DND-41 (cell line): Measurements from ENCODE around the gene PI4KB.
"Not testable (repeated sequence)": the region's sequence is repeated elsewhere in the genome, so short reads cannot be mapped to it uniquely, and the experiment has no call there.

ENCODE experiments used
- ATAC-seq: fragments of 200-7000 bp; cut with Tn5 transposase; 3 replicates; pipeline ENCODE4 v1.9.1; 2021; ENCODE audit warnings: low read depth; ENCODE audit not compliant: insufficient read depth
- DNase-seq: peaks from one replicate; pipeline ENCODE4 v3.0.0-alpha.2; 2020
- H2AFZ ChIP-seq: 2 replicates; pipeline ENCODE4 v1.6.0; 2012; ENCODE audit warnings: low read depth, low read length
- H3K27ac ChIP-seq: 2 replicates; pipeline ENCODE4 v1.5.1; 2012; ENCODE audit warnings: low read length, inconsistent platforms
- H3K27me3 ChIP-seq: fragments of 200-600 bp; sonication (generic); 2 replicates; pipeline ENCODE4 v1.6.0; 2012; ENCODE audit warnings: low read length, mild to moderate bottlenecking, inconsistent platforms; ENCODE audit not compliant: insufficient read depth, poor library complexity
- H3K36me3 ChIP-seq: 2 replicates; pipeline ENCODE4 v1.5.1; 2012; ENCODE audit warnings: low read length, inconsistent platforms; ENCODE audit not compliant: insufficient read depth
- H3K4me1 ChIP-seq: 2 replicates; pipeline ENCODE4 v1.5.1; 2012; ENCODE audit warnings: mild to moderate bottlenecking, low read length; ENCODE audit not compliant: insufficient read depth
- H3K4me2 ChIP-seq: 2 replicates; pipeline ENCODE4 v1.6.0; 2012; ENCODE audit warnings: mild to moderate bottlenecking, moderate library complexity, low read length, inconsistent platforms; ENCODE audit not compliant: insufficient read depth
- H3K4me3 ChIP-seq, 2 experiments: fragments of 200-600 bp in 1 of 2; shearing (Covaris generic) in 1 of 2; 2 replicates each; pipeline ENCODE4 v1.5.1; 2012 to 2016; ENCODE audit warnings: inconsistent platforms in 2 of 2, low read length in 2 of 2, mild to moderate bottlenecking in 2 of 2, low read depth in 1 of 2, moderate library complexity in 1 of 2
- H3K79me2 ChIP-seq: 2 replicates; pipeline ENCODE4 v1.6.0; 2012; ENCODE audit warnings: low read length, inconsistent platforms; ENCODE audit not compliant: insufficient read depth
- H3K9ac ChIP-seq: 2 replicates; pipeline ENCODE4 v1.6.0; 2012; ENCODE audit warnings: low read depth, mild to moderate bottlenecking, inconsistent platforms, low read length, moderate library complexity
- H3K9me3 ChIP-seq: 2 replicates; pipeline ENCODE4 v1.5.1; 2012; ENCODE audit warnings: low read length, moderate library complexity, mild to moderate bottlenecking, inconsistent platforms; ENCODE audit not compliant: insufficient read depth, severe bottlenecking
- H4K20me1 ChIP-seq: 2 replicates; pipeline ENCODE4 v1.6.0; 2012; ENCODE audit warnings: low read length; ENCODE audit not compliant: insufficient read depth
- EZH2 ChIP-seq: IDR thresholded peaks from 3 replicates; pipeline ENCODE4 v1.6.1; 2012; ENCODE audit warnings: borderline replicate concordance, low read depth, mild to moderate bottlenecking, moderate library complexity, low read length, inconsistent platforms; ENCODE audit not compliant: severe bottlenecking
- TF ChIP-seq, protein P1 (sequence below): IDR thresholded peaks from 2 replicates; pipeline ENCODE4 v1.5.1; 2012; ENCODE audit warnings: borderline replicate concordance, low read length, moderate library complexity, mild to moderate bottlenecking; ENCODE audit not compliant: poor library complexity, severe bottlenecking; ENCODE audit errors: extremely low read depth

PI4KB gene

DNA sequence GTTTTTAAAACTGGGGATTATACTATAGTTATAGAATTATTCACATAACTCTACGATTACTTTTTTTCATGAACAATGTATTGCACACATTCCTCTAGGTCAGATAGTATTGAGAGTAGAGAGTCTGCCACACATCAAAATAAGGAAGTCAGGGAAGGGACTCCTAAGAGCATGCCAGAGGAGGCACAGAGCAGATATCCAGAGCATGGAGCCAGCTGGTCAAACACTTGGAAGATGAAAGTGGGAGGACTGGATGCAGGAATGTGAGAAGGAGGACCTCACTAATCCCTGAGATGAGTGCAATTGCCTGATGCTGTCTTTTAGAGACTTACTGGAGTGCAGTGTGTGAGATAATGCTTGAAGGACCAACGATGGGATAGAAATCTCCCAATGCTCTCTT lies 29.5 kb upstream of the PI4KB start:
- Histone ChIP-seq H4K20me1 (no peaks in the 10 kb centered on the region), H3K4me3 (no peak overlapping the region), H2AFZ (0 out of 2 replicates have a peak overlapping the region, but pooled peaks have one; percentile 33), H3K4me2 (no peak overlapping the region), H3K9ac (no peak overlapping the region), H3K79me2 (no peaks in the 10 kb centered on the region), H3K9me3 (peaks cover 8% of the 10 kb centered on the region), H3K27me3 (no peaks in the 10 kb centered on the region), H3K4me1 (no peaks in the 10 kb centered on the region), H3K36me3 (no peaks in the 10 kb centered on the region), H3K27ac (no peak overlapping the region)
- no peak for ATAC-seq
- DNase-seq = no peak
- TF ChIP-seq, protein P1, sequence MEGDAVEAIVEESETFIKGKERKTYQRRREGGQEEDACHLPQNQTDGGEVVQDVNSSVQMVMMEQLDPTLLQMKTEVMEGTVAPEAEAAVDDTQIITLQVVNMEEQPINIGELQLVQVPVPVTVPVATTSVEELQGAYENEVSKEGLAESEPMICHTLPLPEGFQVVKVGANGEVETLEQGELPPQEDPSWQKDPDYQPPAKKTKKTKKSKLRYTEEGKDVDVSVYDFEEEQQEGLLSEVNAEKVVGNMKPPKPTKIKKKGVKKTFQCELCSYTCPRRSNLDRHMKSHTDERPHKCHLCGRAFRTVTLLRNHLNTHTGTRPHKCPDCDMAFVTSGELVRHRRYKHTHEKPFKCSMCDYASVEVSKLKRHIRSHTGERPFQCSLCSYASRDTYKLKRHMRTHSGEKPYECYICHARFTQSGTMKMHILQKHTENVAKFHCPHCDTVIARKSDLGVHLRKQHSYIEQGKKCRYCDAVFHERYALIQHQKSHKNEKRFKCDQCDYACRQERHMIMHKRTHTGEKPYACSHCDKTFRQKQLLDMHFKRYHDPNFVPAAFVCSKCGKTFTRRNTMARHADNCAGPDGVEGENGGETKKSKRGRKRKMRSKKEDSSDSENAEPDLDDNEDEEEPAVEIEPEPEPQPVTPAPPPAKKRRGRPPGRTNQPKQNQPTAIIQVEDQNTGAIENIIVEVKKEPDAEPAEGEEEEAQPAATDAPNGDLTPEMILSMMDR = no peak
- TF ChIP-seq EZH2 = no peak

DNA sequence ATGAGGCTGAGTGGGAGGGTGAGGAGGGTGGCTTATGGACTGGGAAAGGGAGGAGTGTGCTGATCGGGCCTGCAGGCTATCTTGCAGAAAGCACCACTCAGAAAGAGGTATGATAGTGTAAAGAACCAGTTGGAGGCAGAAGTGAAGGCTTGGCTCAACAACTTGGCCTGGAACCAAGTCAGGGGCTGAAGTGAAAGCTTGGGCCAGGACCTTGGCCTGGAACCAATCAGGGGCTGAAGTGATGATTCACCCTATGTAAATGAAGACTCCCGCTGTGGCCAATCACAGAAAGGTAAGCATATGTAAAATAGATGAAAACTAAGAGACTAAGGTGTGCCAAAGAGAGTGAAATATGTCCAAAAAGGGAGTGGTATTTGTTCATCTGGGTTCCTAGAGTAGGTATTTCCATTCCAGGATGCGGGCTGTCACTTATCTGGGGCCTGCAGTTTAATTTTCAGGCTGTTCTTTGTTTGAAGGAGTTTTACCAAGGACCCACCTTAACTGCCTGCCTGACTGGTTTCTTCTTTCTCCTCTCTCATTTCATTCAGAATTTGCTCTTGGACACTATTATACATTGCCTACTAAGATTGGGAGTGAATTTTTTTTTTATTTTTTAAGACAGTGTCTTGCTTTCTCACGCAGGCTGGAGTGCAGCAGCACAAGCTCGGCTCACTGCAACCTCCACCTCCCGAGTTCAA lies 25.0 kb upstream of the PI4KB start:
- no peak for TF ChIP-seq EZH2
- TF ChIP-seq, protein P1 = no peak
- H3K4me2 ChIP-seq = no peak overlapping the region
- H3K27ac ChIP-seq = no peak overlapping the region
- H3K9ac ChIP-seq = no peak overlapping the region
- no peaks in the 10 kb centered on the region for H3K27me3 ChIP-seq
- no peak for DNase-seq
- no peak overlapping the region for H2AFZ ChIP-seq
- H3K36me3 ChIP-seq = no peaks in the 10 kb centered on the region
- no peak overlapping the region for H3K4me3 ChIP-seq
- H4K20me1 ChIP-seq = no peaks in the 10 kb centered on the region
- peaks cover 10% of the 10 kb centered on the region for H3K4me1 ChIP-seq
- ATAC-seq = no peak
- no peaks in the 10 kb centered on the region for H3K79me2 ChIP-seq
- H3K9me3 ChIP-seq = peaks cover 10% of the 10 kb centered on the region

DNA sequence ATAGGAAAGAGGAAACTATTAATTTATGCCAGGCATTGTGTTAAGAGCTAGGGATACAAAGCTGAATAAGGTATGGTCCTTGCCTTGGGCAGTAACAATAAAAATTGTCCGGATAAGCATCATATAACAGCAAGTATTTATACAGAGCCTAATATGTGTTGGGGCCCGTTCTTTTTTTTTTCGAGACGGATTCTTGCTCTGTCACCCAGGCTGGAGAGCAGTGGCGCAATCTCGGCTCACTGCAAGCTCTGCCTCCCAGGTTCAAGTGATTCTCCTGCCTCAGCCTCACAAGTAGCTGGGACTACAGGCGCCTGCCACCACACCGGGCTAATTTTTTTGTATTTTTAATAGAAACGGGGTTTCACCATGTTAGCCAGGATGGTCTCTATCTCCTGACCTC lies 23.1 kb upstream of the PI4KB start:
- H3K4me3 ChIP-seq, H2AFZ ChIP-seq, ATAC-seq, DNase-seq, H4K20me1 ChIP-seq, H3K27me3 ChIP-seq, H3K27ac ChIP-seq, H3K4me2 ChIP-seq, H3K9ac ChIP-seq, H3K36me3 ChIP-seq: not testable (repeated sequence)
- Histone ChIP-seq H3K79me2 (peaks cover 12% of the 10 kb centered on the region), H3K4me1 (peaks cover 20% of the 10 kb centered on the region), H3K9me3 (peaks cover 10% of the 10 kb centered on the region)

DNA sequence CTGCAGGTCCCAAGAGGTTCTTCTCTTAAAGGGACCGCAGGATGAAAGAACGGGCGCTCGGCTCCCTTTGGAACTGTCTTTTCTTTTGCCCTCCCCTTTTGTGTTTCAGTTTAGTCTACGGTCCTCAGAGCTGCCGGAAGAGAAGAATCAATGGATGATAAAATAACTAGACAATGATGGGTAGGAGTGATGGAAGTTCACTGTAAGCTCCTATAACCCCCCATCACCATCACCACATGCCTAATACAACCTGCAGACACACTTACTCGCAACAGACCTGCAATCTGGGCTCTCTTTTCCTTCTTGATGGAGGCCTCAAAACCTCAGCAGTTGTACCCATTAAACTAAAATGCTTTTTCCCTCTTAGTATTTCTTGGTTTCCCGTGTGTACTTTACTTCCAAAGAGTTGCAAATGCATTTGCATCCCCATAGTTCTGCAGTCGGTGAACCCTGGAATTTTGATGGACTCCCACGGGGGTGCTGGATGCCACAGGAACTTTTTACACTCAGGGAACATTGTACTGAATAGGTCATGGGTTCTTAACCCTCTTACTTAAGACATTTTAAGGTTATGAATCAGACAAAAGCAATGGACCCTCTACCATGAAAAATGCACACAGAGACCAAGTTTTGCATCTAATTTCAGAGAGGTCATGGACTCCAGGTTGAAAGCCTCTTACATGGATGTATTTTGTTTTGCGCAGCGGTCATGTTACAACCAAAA lies 20.5 kb upstream of the PI4KB start:
- Histone ChIP-seq H3K4me1 (peaks cover 34% of the 10 kb centered on the region), H3K4me3 (peak overlapping the region; percentile 28 to 61; a peak in 3 of 4 replicates), H3K9me3 (peaks cover 10% of the 10 kb centered on the region), H3K9ac (peak overlapping the region; percentile 81), H4K20me1 (0 out of 2 replicates have a peak, but pooled peaks cover 3% of the 10 kb centered on the region), H3K79me2 (peaks cover 16% of the 10 kb centered on the region), H3K36me3 (peaks cover 33% of the 10 kb centered on the region), H3K27me3 (no peaks in the 10 kb centered on the region), H3K27ac (peak overlapping the region; percentile 98), H2AFZ (peak overlapping the region; percentile 76), H3K4me2 (peak overlapping the region; percentile 69)
- ATAC-seq (no peak), DNase-seq (no peak)
- TF ChIP-seq, protein P1 = no peak
- TF ChIP-seq EZH2 = no peak
